HUDEP-2 (cell line): Measurements from ENCODE around the gene PLCD3.

ENCODE experiments used
- DNase-seq, 76 experiments: peaks; one replicate each; lab custom pipeline; 2025; ENCODE audit not compliant: unreplicated experiment in 76 of 76; lab: John Stamatoyannopoulos, UW

Gene PLCD3

DNA sequence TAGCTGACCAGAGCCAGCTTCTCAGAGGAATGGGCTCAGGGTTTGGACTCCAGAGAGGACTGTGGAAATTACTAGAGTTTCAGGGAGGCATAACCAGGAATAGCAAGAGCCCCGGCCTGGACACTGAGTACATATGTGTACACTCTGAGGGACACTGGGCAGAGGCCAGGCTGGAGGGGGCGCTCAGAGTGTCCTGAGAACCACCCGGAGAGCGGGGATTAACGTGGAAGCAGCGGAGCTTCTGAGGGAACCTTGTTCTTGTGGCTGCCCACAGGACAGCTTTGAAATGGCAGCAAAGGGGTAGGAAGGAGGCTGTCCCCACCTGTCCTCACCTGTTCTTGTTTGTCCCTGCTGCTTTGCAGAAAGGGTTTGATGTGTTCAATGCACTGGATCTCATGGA lies 27.8 kb downstream of the PLCD3 start:
- no peak for DNase-seq

DNA sequence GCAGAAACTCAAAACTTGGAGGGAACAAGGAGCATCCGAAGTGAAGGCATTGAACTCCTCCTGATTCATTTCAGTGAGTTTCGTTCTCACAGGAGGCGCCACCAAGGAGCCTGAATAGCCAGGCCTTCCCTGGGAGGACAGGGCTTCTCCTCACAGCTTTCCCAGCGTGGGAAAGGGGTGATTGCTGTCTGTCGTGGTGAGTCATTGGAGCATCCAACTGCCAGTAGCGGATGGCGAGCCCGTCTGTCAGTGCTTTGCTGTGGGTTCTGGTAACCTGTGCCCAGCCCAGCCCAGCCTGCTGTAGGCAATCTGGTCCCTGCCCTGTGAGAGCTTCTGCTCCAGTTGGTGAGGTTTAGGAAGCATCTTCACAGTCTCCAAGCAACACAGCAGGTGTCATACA lies 28.3 kb downstream of the PLCD3 start:
- no peak for DNase-seq

DNA sequence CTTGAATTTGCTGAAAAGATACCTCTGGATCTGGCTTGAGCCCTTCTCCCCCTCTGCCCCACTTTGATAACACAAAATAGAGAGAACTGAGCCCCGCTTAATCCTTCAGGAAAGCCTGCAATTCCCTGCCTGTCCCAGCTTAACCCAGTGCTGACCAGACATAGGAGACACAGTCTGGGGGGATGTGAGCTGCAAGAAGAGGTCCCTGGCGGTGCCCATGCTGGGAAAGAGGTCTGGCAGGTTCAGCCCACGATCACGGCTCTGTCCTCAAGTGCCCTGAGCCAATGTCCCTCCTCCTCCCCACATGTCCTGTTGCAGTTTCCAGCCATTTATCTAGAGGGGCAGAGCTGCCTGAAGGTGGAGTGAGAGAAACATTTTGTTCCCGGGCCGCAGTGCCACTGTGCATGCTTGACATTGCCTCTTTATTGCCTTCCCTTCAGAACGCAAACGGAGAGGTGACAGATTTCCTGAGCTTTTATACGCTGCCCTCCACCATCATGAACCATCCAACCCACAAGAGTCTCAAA lies 29.0 kb downstream of the PLCD3 start:
- DNase-seq: no peak

DNA sequence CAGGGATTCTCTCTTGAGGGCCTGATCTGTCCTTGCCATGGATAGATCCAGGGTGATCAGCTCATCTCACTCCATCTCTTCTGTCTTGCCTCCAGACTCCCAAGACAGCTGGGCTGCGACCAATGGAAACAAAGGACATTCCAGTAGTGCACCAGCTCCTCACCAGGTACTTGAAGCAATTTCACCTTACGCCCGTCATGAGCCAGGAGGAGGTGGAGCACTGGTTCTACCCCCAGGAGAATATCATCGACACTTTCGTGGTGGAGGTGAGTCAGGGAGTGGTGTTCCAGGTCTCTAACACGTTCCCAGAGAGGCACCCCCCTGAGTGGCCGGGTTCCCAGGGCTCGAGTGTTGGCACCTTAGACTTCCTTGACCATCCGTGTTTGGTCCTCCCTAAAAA lies 29.5 kb downstream of the PLCD3 start:
- no peak for DNase-seq

DNA sequence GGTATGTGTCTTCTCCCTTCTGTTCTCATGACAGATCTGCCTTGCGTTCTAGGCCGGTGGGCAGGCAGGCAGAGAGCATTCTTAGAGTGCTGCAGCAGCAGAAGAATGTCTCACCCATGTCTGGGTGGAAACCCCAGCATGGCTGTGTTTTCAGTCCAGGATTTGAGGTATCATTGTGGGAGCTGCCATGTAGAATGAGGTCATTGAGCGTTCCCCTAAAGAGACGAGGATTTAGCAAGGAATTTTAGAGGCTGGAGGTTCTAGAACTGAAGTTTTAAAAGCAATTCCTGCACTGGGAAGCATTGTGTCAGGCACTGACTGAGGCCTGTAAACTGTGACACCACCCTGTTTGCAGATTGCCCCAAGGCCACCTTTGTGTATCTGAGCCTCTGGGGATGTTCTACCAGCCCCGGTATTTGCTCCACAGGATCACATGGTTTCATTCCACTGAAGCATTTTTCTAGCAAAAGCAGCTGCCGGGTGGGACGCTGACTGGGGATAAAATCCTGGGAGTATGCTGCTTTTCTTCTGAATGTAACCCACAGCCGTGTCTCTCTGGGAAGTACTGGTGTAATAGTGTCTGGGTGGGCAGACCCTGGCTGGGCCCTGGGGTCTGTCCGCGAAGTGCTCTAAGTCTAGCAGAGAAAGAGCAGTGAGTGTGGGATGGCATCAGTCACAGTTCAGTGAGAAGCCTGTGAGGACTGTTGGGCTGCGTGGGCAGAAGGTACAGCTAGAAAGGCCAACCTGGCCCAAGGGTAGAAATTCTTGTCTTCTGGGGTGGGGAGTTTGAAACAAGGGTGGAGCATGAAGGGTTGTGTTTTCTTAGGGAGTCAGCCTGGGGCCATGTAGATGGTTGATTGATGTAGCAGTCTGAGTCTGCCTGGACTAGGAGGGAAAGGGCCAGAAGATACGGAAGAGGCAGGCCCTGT lies 30.2 kb downstream of the PLCD3 start:
- no peak for DNase-seq

DNA sequence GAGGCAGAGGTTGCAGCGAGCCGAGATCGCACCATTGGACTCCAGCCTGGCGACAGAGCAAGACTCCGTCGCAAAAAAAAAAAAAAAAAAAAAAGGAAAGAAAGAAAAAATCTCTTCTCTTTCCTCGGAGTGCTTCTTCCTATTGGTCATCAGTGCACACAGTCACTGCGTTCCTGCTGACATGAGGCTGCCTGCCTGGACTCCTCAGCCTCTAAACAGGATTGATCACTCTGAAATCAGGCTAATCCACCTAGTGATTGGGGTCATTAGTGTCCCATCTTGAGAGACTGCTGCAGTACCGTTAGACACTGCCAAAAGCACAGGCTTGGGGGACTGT lies 30.8 kb downstream of the PLCD3 start:
- no peak for DNase-seq

DNA sequence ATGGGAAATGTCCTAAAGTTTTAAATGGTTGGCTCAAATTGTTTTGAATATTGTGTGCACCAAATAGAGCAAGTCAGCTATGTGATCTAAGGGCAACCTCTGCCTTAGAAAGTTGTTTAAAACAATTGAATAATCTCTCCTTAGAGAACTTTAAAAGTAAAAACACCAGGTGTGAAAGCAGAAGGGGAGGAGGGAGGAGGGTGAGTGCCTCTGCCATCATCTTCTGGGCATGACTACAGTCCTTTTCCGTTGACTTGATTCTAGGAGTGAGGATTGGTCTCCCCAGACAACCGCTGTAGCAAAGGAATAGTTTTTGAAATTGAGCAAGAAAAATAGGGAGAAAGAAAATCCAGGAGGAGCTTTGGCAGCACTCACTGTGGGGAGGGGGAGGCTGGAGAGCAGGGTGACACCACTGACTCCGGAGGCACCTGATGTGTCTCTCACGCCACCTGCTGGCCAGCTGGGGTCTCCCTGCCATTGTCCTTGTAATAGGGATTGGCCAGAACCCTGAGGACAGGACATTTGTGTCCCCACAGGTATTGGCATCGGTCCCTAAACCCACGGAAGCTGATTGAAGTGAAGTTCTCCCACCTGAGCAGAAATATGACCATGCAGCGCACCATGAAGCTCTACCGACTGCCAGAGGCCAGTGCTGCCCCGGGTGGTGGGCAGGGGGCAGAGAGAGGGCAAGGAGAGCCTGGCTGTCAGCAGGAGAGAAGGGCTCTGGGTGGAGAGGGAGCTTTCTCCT lies 33.3 kb downstream of the PLCD3 start:
- DNase-seq: peak in 67 of 76 experiments; percentile 3 to 78 (median 46)

DNA sequence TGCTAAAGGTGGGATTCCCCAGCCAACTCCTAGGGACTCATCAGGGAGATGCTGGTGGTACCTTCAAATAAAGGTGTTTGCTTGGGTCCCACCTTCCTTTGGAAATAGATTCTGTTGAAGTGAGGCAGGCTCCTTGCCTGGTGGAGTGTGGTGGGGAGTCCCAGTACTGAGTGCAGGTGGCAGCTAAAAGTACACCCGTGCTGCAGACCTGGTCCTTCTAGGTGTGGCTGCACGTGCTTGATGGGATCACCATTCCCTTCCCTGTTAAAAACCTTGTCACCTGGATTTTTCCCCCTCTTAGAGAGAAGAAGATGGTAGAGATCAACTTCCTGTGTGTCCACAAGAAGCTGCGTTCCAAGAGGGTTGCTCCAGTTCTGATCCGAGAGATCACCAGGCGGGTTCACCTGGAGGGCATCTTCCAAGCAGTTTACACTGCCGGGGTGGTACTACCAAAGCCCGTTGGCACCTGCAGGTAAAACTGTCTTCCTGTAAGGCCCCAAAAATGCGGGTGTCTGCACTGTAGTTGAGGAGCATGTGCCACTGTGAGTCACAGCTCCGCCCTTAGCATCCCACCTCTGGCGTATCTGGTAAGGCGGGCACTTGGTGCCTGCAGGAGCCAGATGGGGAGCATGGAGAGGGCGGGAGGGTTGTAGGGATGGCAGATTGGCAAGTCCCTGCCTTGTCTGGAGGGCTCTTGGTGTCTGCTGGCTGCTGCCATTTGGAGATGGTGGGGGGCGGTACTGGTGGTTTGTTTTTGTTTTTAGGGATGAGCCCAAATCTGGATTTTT lies 34.0 kb downstream of the PLCD3 start:
- DNase-seq: no peak

DNA sequence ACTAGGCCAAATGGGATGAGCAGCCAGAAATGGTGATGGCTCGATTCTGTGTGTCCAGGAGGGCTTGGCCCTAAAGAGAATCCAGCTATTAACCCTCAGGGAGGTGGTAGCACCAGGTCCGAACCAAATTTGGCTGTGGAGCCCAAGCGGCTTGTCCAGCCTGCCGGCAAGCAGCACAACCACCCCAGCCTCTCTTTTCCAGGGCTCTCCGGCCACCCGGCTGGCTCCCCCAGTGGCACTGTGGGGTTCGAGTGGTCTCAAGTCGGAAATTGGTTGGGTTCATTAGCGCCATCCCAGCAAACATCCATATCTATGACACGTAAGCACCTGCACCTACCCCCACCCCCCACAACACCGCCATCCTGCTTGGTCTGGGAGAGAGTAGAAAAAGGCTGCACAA lies 35.4 kb downstream of the PLCD3 start:
- no peak for DNase-seq

DNA sequence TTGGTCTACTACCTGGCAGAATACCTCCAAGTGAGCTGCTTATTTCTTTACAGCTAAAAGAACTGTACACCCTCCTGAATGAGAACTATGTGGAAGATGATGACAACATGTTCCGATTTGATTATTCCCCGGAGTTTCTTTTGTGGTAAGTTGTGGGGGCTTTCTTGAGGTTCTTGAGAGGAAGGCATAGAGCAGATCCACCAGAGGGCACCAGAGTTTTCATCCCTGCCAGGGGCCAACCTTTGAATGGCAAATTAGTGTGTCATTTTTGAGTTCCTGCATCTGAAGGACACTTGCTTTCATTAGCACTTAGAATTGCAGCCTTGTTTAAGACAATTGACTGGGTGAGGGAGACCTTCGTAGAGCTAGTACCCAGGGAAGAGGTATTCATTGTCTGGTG lies 36.2 kb downstream of the PLCD3 start:
- DNase-seq: peak in 10 of 76 experiments; percentile 3 to 30 (median 16)

DNA sequence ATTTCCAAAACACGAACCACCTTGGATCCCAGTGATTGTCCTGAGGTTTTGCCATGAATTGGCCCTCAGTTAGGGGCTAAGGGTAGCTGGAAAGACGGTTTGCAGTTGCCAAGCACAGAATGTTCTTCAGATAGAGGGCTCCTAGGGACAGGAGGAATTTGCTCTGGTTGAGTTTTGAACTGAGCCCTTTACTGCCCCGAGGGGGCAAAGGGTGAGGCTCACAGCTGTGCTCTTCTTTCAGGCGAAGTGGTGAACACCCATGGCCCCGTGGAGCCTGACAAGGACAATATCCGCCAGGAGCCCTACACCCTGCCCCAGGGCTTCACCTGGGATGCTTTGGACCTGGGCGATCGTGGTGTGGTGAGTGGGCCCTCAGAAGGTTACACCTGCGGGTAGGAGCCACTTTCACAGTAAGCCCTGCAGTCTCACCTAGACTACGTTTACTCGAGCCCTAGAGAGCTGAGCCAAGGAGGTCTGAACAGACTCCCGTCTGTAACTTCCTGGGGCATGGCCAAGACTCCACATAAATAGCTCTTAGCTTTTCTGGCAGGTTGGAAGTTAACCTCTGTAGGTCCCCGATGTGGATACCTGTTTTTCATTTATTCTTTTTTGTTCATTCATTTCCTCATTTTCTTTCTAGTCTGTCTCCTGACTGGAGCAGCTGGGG lies 38.7 kb downstream of the PLCD3 start:
- DNase-seq: no peak

DNA sequence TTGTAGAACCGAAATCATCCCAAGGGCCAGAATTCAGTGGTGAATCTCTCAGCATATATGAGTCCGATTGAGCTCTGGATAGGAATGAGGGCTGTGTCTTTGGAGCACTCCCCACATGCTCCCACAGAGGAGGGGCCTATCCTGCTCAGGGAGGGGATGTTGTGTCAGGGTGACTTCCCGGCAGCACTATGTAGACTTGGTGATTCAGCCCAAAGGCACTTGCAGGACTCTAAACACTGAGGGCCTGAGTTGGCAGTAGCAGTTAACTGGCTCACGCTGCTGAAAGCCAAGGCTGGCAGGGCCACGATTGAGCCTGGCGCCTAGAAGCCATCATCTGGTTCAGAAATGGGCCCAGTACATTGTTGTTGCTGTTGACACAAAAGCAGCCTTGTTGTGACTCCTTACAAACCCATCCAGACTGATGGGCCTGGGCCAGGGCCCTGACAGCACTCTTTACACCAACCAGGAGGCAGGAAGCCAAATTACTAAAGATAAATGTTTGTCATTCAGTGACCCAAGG lies 39.3 kb downstream of the PLCD3 start:
- DNase-seq: no peak

DNA sequence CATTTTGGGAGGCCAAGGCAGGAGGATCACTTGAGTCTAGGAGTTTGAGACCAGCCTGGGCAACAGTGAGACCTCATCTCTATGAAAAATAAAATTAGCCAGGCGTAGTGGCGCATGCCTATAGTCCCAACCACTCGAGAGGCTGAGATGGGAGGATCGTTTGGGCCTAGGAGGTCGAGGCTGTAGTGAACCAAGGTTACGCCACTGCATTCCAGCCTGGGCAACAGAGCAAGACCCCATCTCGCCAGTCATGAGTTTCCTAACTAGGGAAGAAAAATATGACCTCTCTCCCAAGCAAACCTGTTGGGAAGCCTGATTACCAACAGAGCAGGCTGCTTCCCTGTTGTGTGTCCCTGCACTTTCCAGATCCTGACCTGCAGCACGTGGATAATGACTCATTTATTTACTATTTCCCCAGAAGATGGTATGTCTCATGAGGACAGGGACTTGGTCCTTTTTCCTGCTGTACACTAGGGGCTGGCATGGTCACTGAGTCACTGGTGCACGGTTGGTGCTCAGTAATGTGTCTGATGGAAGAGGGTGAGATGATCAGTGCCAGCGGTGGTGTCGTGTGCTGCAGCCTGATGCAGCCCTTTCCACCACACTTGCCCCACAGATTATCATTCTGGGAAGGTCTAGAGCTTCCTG lies 40.4 kb downstream of the PLCD3 start:
- DNase-seq: no peak

DNA sequence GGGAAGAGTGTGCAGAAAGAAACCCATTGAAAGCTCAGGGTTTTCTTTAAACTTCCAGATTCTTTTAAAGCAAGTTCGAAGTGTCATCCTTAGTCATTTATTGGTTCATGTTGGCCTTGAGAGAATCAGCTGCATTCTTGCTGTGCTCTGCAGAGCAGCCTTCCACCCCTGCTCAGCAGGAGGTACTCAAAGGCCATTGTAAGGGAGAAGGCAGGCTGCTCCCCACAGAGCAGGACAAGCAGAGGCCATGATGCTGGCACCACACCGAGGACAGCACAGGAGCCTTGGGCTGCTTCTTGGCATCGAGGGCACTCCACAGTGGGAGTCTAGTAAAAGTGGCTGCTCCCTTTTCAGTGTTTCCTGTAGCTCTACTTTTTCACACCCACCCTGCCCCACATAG lies 41.6 kb downstream of the PLCD3 start:
- no peak for DNase-seq

DNA sequence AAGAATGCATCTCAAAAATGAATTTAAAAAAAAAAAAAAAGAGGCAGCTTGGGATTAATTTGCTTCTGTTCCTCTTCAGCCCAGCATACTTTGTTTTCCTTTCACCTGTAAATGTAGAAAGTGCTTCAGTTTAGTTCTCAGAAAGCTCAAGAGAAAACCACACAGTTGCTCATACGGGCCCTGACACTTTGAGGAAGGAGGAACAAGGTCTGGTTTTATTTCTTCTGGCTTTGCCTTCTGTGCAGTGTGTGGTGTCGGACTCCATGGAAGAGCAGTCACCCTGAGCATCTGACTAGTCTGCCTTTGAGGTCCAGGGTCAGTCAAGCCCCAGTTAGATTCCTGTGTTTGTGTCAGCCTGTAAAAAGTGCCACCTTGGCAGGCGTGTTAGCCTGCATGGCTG lies 43.6 kb downstream of the PLCD3 start:
- DNase-seq: no peak

DNA sequence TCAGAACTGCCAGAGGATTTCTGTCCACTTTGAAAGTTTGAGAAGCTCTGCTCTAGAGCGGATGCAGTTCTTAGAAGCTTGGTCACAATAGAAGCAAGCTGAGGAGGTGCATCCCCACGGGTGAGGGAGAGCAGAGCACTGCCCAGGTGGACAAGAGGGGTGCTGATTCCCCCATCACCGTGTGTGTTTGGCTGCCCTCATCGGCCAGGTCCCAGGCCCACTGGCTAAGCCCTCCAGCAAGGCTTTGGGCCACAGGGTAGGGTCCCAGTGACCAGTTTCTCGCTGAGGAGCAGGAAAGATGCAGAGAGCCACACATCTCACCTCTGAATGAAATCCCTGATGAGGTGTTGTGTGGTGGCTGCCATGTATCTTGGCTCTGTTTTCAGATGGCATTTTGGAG lies 44.3 kb downstream of the PLCD3 start:
- no peak for DNase-seq

DNA sequence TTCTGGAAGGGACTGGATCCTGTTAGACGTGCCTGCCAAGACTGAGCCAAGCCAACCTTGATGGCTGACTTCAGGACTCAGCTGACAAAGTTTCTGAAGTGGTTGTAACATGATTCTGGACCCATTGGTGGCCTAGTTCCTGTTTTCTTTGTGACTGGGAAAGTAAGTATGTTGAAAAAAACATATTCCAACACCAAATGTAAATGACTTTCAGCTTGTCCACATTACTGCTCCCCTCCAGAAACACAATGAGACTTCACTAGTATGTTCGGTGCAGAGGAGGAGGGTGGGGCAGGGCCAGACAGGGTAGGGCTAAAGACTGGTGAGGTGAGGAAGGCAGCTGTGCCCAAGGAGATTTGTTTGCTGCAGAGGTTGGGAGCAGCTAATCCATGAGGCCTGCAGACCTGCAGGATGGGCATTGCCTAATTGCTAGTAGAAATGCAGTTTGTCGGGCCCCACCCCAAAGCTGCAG lies 44.8 kb downstream of the PLCD3 start:
- no peak for DNase-seq

DNA sequence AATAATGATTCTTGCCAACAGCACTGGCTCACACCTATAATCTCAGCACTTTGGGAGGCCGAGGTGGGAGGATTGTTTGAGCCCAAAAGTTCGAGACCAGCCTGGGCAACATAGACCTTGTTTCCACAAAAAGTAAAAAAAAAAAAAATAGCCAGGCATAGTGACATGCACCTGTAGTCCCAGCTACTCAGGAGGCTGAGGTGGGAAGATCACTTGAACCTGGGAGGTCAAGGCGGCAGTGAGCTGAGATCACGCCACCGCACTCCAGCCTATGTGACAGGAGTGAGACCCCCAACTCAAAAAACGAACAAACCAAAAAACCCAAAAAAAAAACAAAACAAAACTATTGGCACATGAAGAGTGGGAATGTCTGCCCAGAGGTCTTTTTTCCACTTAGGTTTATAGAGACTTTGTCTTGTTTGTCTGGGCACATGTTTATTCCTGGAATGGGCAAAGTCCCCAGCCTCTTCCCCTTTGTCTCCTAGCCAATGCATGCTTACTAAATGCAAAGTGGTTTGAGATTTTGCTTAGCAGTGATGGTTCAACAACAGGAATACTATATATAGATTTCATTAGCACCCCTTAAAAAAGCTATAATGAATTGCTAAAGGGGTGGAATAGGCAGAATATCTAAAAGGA lies 45.3 kb downstream of the PLCD3 start:
- DNase-seq: no peak

DNA sequence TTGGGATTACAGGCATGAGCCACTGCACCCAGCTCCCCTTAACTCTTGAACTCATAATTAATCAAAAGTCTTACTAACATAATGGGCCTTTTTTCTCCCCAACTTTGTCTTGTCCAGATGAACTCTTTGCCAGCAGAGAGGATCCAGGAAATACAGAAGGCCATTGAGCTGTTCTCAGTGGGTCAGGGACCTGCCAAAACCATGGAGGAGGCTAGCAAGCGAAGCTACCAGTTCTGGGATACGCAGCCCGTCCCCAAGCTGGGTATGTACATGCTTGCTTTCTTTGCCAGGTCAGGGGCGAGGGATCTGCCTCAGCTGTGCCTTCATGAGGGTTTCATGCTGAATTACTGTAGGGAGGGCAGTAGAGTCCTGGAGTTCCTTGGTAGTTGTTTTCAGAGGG lies 45.9 kb downstream of the PLCD3 start:
- DNase-seq: no peak
